ENCODE measurements around the gene PAM16.

Gene PAM16

DNA sequence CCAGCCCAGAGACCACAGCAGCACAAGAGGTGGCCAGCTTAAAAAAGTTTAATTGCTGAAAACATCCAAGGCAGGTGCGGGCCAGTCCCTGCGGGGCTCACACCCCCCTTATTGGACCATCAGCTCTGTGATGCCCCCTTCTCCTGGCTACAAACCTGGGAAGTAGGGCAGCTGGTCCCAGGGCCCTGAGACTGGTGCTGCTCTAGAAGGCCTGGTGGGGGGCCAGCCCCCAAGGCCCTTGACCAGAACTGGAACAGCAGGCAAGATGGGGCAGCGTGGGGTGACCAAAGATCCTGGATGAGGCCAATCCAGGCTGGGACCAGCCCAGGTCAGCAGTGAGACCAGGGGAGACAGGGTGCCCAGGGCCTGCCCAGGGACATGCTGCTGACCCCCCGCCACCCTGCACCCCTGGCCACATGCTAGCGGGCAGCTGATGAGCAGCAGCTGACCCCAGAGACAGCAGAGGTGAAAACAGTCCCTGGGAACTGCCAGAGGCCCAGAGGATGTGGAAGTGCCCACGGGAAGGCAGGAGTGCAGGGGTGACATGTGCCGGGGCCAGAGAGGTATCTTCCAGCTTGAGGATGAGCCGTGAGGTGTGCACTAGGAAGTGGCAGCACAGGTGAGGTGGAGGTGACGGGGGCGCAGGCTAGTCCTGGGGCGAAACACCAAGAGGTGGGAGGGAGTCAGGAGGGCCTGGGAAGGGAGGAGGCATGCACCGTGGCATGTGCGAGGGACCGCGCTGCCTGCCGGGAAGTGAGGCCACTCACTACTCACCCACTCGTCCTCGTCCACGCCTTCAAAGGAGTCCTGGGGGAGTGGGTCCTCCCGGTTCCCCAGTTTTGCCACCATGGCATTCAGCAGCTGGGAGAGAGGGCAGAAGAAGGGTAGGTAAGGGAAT, 3.6 kb upstream of the PAM16 start:
- no peak overlapping the region for H3K9ac ChIP-seq (ENCODE audit: low read depth, low read length)
- H3K9me3 ChIP-seq (replicated peaks; ENCODE audit: low read length) = no peaks in the 10 kb centered on the region
- H3K4me3 ChIP-seq (ENCODE audit: low read length) = no peak overlapping the region
- H3K36me3 ChIP-seq (ENCODE audit: insufficient read depth, low read length) = peaks cover 5% of the 10 kb centered on the region
- peaks cover 16% of the 10 kb centered on the region for H3K4me1 ChIP-seq (ENCODE audit: control insufficient read depth, insufficient read depth, low read length)
- no peaks in the 10 kb centered on the region for H3K27me3 ChIP-seq (ENCODE audit: control insufficient read depth, insufficient read depth, low read length)
- no peak overlapping the region for H3K4me2 ChIP-seq (ENCODE audit: low read length)

DNA sequence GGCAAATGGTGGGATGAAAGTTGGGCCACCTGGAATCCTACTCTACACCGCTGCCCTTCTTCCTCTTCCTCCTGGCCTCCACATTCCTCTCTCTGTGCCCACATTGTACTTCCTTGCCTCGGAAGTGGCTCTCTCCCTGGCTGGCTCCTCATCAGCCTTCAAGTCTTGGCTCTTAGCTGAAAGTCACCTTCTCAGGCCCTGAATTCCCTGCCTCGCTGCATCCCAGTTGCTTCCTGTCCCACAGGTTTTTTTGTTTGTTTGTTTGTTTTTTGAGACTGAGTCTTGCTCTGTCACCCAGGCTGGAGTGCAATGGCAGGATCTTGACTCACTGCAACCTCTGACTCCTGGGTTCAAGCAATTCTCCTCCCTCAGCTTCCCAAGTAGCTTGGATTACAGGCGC, 2.6 kb upstream of the PAM16 start:
- H3K36me3 ChIP-seq (ENCODE audit: insufficient read depth, low read length) = peaks cover 2% of the 10 kb centered on the region
- peaks cover 19% of the 10 kb centered on the region for H3K4me1 ChIP-seq (ENCODE audit: control insufficient read depth, insufficient read depth, low read length)
- H3K9me3 ChIP-seq (replicated peaks; ENCODE audit: low read length) = no peaks in the 10 kb centered on the region
- H3K4me3 ChIP-seq (ENCODE audit: low read length) = no peak overlapping the region
- H3K9ac ChIP-seq (ENCODE audit: low read depth, low read length) = no peak overlapping the region
- no peaks in the 10 kb centered on the region for H3K27me3 ChIP-seq (ENCODE audit: control insufficient read depth, insufficient read depth, low read length)
- no peak overlapping the region for H3K4me2 ChIP-seq (ENCODE audit: low read length)

DNA sequence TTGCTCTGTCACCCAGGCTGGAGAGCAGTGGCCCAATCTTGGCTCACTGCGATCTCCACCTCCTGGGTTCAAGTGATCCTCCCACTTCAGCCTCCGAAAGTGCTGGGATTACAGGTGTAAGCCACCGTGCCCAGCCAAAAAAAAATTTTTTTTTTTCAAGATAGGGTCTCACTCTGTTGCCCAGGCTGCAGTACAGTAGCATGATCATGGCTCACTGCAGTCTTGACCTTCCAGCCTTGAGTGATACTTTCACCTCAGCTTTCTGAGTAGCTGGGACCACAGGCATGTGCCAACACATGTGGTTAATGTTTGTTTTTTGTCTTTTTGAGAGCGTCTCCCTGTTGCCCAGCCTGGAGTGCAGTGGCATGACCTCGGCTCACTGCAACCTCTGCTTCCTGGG, 1.7 kb upstream of the PAM16 start:
- no peak overlapping the region for H3K9ac ChIP-seq (ENCODE audit: low read depth, low read length)
- H3K36me3 ChIP-seq (ENCODE audit: insufficient read depth, low read length) = peaks cover under 1% of the 10 kb centered on the region
- peaks cover 25% of the 10 kb centered on the region for H3K4me1 ChIP-seq (ENCODE audit: control insufficient read depth, insufficient read depth, low read length)
- H3K27me3 ChIP-seq (ENCODE audit: control insufficient read depth, insufficient read depth, low read length) = no peaks in the 10 kb centered on the region
- no peak overlapping the region for H3K4me3 ChIP-seq (ENCODE audit: low read length)
- H3K4me2 ChIP-seq (ENCODE audit: low read length) = no peak overlapping the region
- no peaks in the 10 kb centered on the region for H3K9me3 ChIP-seq (replicated peaks; ENCODE audit: low read length)

DNA sequence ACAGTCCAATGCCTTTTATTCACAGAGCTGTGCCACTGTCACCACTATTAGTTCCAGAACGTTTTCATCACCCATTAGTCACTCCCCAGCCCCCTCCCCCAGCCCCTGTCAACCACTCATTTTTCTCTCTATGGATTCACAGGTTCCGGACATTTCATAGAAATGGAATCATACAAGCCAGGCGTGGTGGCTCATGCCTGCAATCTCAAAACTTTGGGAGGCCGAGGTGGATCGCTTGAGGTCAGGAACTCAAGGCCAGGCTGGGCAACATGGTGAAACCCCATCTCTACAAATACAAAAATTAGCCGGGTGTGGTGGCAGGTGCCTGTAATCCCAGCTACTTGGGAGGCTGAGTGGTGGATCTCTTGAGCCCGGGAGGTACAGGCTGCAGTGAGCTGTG, 759 bp upstream of the PAM16 start:
- H3K4me1 ChIP-seq (ENCODE audit: control insufficient read depth, insufficient read depth, low read length) = peaks cover 28% of the 10 kb centered on the region

DNA sequence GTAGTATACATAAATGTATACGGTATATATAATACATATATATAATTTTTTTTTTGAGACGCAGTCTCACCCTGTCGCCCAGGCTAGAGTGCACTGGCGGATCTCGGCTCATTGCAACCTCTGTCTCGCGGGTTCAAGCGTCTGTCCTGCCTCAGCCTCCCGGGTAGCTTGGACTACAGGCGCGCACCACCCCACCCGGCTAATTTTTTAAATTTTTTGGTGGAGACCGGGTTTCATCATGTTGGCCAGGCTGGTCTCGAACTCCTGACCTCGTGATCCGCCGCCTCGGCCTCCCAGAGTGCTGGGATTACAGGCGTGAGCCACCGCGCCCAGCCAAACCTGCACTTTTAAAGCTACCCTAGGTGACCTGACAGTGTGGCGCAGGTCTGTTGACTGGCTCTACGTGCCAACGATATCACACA, 745 bp downstream of the PAM16 start:
- Histone ChIP-seq H3K9me3 (replicated peaks; ENCODE audit: low read length) (no peaks in the 10 kb centered on the region), H3K36me3 (ENCODE audit: insufficient read depth, low read length) (peaks cover 4% of the 10 kb centered on the region), H3K4me1 (ENCODE audit: control insufficient read depth, insufficient read depth, low read length) (peaks cover 28% of the 10 kb centered on the region), H3K4me2 (ENCODE audit: low read length) (peak overlapping the region; percentile 82), H3K4me3 (ENCODE audit: low read length) (peak overlapping the region; percentile 97), H3K27me3 (ENCODE audit: control insufficient read depth, insufficient read depth, low read length) (no peaks in the 10 kb centered on the region), H3K9ac (ENCODE audit: low read depth, low read length) (peak overlapping the region; percentile 90)

More for the DNA sequence above, 759 bp upstream of the PAM16 start:
- no peaks in the 10 kb centered on the region for H3K9me3 ChIP-seq (replicated peaks; ENCODE audit: low read length)
- H3K4me3 ChIP-seq (ENCODE audit: low read length) = no peak overlapping the region
- peak overlapping the region; percentile 82 for H3K4me2 ChIP-seq (ENCODE audit: low read length)
- no peaks in the 10 kb centered on the region for H3K27me3 ChIP-seq (ENCODE audit: control insufficient read depth, insufficient read depth, low read length)
- H3K36me3 ChIP-seq (ENCODE audit: insufficient read depth, low read length) = peaks cover 4% of the 10 kb centered on the region
- H3K9ac ChIP-seq (ENCODE audit: low read depth, low read length) = peak overlapping the region; percentile 52

DNA sequence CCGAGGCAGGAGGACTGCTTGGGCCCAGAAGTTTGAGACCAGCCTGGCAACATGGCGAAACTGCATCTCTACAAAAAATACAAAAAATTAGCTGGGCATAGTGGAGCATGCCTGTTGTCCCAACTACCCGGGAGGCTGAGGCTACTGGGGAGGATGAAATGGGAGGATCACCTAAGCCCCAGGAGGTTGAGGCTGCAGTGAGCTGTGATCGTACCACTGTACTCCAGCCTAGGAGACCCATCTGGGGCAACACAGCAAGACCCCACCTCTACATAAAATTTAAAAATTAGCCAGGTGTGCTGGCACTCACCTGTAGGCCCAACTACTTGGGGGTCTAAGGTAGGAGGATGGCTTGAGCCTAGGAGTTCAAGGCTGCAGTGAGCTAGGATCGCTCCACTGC, 1.8 kb downstream of the PAM16 start:
- no peak overlapping the region for H3K4me3 ChIP-seq (ENCODE audit: low read length)
- peak overlapping the region; percentile 82 for H3K4me2 ChIP-seq (ENCODE audit: low read length)
- no peaks in the 10 kb centered on the region for H3K9me3 ChIP-seq (replicated peaks; ENCODE audit: low read length)
- peaks cover 4% of the 10 kb centered on the region for H3K36me3 ChIP-seq (ENCODE audit: insufficient read depth, low read length)
- peaks cover 28% of the 10 kb centered on the region for H3K4me1 ChIP-seq (ENCODE audit: control insufficient read depth, insufficient read depth, low read length)
- H3K9ac ChIP-seq (ENCODE audit: low read depth, low read length) = no peak overlapping the region
- H3K27me3 ChIP-seq (ENCODE audit: control insufficient read depth, insufficient read depth, low read length) = no peaks in the 10 kb centered on the region

DNA sequence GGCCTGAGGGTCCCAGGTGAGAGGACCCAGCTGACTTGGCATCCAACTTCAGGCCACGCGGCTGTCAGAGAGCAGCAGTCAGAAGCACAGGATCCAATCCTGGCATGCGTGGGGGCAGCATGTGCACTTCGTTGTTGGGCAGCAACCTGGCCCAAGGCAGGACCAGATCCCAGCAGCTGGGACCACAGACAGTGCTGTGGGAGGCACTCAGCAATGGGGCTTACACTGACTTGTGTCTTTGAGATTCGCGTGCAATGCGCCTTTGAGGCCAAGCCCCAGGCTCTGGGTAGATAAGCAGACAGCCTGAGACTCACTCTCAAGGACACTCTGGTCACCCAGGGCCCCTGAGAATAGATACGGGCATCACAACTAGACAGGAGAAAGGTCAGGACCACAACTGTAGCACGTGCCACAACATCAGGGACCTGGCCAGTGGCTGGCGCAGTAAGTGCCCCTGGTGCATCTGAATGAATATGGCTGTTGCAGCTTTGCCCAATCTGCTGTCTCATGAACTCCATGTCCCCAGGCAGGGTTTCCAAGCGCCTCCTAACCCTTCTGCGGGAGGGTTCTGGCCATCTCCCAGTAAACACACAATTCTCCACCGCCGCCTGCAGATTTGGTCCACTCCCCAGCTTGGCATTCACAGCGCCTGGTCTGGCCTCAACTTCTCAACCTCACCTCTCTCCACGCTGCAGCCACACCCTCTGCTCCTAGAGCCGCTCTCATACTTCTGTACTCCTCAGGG, 3.2 kb downstream of the PAM16 start:
- Histone ChIP-seq H3K9me3 (replicated peaks; ENCODE audit: low read length) (no peaks in the 10 kb centered on the region), H3K4me2 (ENCODE audit: low read length) (no peak overlapping the region), H3K27me3 (ENCODE audit: control insufficient read depth, insufficient read depth, low read length) (no peaks in the 10 kb centered on the region), H3K9ac (ENCODE audit: low read depth, low read length) (no peak overlapping the region), H3K4me3 (ENCODE audit: low read length) (no peak overlapping the region), H3K36me3 (ENCODE audit: insufficient read depth, low read length) (peaks cover 6% of the 10 kb centered on the region), H3K4me1 (ENCODE audit: control insufficient read depth, insufficient read depth, low read length) (peaks cover 28% of the 10 kb centered on the region)

DNA sequence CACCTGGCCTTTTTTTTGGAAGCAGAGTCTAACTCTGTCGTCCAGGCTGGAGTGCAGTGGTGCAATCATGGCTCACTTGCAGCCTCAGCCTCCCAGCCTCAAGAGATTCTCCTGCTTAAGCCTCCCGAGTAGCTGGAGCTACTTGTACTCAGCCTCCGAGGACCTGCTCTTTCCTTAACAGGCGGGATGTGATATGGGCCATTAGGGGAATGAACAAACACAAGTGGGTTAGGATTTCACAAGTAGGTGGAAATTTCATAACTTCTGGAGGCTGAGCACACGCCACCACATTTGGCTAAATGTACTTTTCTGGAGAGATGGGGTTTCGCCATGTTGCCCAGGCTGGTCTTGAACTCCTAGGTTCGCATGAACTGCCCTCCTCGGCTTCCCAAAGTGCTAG, 4.1 kb downstream of the PAM16 start:
- no peaks in the 10 kb centered on the region for H3K27me3 ChIP-seq (ENCODE audit: control insufficient read depth, insufficient read depth, low read length)
- H3K36me3 ChIP-seq (ENCODE audit: insufficient read depth, low read length) = peaks cover 6% of the 10 kb centered on the region
- no peak overlapping the region for H3K4me3 ChIP-seq (ENCODE audit: low read length)
- no peak overlapping the region for H3K9ac ChIP-seq (ENCODE audit: low read depth, low read length)
- H3K4me1 ChIP-seq (ENCODE audit: control insufficient read depth, insufficient read depth, low read length) = peaks cover 22% of the 10 kb centered on the region
- no peaks in the 10 kb centered on the region for H3K9me3 ChIP-seq (replicated peaks; ENCODE audit: low read length)
- H3K4me2 ChIP-seq (ENCODE audit: low read length) = no peak overlapping the region

DNA sequence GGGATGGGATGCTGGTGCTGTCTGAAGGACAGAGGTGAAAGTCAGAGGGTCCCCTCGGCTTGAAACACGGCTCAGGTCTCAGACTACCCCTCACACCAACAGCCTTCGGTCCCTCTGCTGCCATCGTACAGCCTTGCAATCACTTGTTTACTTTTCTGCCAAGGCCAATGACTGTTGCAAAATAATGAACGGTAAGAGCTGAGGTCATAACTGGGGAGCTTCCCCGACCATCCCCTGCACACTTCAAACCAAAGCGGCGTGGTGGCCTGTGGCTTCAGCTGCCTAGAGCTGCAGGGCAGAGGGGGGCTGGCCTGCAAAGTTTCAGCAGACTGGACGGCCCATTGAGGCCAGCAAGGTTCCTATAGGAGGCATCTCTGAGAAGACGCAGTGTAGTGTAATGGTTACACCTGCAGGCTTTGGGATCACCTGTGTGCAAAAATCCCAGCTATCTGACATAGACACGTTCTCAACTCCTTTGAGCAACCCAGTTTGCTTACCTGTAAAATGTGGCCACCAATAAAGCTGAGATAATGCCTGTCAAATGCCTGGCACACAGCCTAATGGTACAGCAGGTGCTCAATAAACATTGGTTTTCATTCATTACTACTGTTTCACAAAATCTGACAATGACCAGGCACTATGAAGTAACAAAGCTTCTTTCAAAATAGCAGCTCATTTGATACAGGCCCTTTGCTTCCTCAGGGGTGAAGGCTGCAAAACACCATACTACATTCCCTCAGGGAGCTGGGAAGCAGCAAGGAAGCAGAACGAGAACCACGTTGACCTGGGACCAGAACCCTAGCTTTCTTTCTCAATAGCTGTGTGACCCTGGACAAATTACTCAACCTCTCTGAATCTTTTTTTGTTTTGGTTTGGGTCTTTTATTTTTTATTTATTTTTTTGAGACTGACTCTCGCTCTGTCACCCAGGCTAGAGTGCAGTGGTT, 5.0 kb downstream of the PAM16 start:
- Histone ChIP-seq H3K4me1 (ENCODE audit: control insufficient read depth, insufficient read depth, low read length) (peaks cover 15% of the 10 kb centered on the region), H3K9ac (ENCODE audit: low read depth, low read length) (no peak overlapping the region), H3K27me3 (ENCODE audit: control insufficient read depth, insufficient read depth, low read length) (no peaks in the 10 kb centered on the region), H3K4me3 (ENCODE audit: low read length) (no peak overlapping the region), H3K4me2 (ENCODE audit: low read length) (no peak overlapping the region), H3K36me3 (ENCODE audit: insufficient read depth, low read length) (peaks cover 13% of the 10 kb centered on the region), H3K9me3 (replicated peaks; ENCODE audit: low read length) (no peaks in the 10 kb centered on the region)

DNA sequence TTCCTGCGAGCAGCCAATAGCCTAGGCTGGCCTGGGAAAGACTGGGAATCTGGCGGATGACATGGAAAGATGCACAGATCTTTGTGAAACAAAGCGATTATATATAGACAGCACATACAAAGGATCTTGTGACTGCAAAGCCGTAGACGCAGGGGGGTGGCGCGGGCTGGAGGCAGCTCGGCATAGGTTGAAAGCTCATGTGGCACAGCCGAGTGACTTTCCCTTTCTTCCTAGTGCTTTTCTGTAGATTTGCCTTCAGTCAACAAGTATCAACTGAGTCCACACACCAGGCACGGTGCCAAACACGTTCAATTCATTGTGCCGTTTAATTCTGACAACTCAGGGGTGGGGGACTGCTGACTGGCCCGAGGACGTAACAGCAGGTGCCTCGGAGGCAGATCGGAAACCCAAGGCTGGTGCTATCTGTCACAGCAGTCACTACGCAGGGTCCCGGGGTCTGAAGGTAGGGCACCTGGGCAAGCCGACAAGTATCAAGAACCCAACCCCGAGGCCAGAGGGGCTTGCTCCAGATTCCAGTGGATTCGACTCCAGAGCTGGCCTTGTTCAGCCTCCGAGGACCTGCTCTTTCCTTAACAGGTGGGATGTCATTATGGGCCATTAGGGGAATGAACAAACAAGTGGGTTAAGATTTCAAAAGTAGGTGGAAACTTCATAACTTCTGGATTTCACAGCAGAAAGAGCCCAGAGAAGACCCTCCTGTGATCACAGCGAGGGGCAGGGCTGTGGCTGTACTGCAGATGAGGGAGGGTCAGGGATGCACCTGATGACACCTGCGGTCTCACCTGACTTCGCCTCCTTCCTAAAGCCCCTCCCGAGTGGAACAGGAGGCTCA, 5.9 kb downstream of the PAM16 start:
- Histone ChIP-seq H3K4me1 (ENCODE audit: control insufficient read depth, insufficient read depth, low read length) (peaks cover 15% of the 10 kb centered on the region), H3K9me3 (replicated peaks; ENCODE audit: low read length) (no peaks in the 10 kb centered on the region), H3K27me3 (ENCODE audit: control insufficient read depth, insufficient read depth, low read length) (no peaks in the 10 kb centered on the region), H3K36me3 (ENCODE audit: insufficient read depth, low read length) (peaks cover 20% of the 10 kb centered on the region), H3K9ac (ENCODE audit: low read depth, low read length) (no peak overlapping the region), H3K4me2 (ENCODE audit: low read length) (no peak overlapping the region), H3K4me3 (ENCODE audit: low read length) (no peak overlapping the region)

Data from skeletal muscle satellite cell (primary cell).